GM18951 (cell line): ENCODE data around the gene EIPR1.

Experiments
- POLR2A ChIP-seq: IDR thresholded peaks from 4 replicates; pipeline ENCODE4 v1.6.1; 2011; ENCODE audit warnings: mild to moderate bottlenecking; ENCODE audit not compliant: insufficient read length, insufficient read depth; ENCODE audit errors: extremely low read depth
- in situ Hi-C: fragments of 300-500 bp; cut with MboI; formaldehyde crosslinking; loops from one replicate; pipeline ENCODE4 v1.12.0; 2022; ENCODE audit warnings: low sequenced_read_pairs, mixed read lengths, inconsistent platforms; ENCODE audit not compliant: unreplicated experiment

The EIPR1 gene

DNA sequence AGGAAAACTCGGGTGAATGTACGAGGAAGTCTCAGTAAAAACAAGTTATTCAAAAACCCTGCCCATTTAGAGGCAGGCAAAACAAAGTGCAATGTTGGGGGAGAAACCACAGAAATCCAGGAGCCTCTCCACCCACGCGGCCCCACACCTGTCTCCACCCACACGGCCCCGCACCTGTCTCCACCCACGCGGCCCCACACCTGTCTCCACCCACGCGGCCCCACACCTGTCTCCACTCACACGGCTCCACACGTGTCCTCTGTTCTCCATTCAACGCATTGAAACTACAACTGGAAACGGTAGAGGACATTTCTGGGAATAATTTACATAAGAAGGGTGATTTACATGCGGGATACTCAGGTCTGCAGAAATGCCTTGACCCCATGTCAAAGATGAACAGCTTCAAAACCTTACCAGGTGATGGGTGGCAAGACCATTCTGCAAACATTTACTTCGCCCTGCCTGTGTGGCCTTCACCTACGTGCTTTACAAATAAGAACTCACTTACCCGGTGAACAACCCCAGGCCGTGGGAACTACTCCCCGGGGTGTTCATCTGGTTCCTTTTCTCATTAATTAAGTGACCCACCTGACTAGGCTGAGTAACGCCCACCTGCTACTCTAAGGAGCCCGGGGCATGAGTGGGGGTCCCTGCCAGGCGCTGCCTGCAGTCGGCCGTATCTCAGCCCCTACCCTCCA lies 100.4 kb downstream of the EIPR1 start:
- no peak for TF ChIP-seq POLR2A
- in situ Hi-C loops: no loop called here

DNA sequence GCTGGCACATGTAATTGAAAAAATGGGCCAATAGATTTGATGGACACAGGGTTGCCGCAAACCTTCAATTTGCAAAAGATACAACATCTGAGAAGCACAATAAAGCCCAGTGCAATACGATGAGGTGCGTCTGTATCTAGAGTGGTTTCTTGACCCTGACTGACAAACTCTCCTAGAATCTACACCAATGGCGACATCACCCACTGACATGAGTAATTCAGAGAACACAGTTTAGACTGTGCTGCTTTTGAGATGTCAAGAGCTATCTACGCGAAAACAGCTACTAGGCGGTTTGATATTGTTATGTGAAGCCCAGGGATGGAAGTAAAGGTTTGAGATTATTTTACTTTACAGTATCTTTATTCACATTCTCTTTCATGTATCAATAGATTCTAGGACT lies 104.9 kb downstream of the EIPR1 start:
- no peak for TF ChIP-seq POLR2A
- in situ Hi-C loops: no loop called here

GRCh38 chr2:3270095-3270478 lies 107.5 kb downstream of the EIPR1 start:
- in situ Hi-C loops: no loop called here
- no peak for TF ChIP-seq POLR2A

GRCh38 chr2:3269425-3270094 lies 108.1 kb downstream of the EIPR1 start:
- TF ChIP-seq POLR2A: no peak
- in situ Hi-C loops: no loop called here

- in situ Hi-C loops: no loop called here
- TF ChIP-seq POLR2A: no peak
Observed at GRCh38 chr2:3268705-3269029, 109.0 kb downstream of the EIPR1 start.

- in situ Hi-C loops: no loop called here
- TF ChIP-seq POLR2A: no peak
Observed at GRCh38 chr2:3267869-3268704, 109.5 kb downstream of the EIPR1 start.

DNA sequence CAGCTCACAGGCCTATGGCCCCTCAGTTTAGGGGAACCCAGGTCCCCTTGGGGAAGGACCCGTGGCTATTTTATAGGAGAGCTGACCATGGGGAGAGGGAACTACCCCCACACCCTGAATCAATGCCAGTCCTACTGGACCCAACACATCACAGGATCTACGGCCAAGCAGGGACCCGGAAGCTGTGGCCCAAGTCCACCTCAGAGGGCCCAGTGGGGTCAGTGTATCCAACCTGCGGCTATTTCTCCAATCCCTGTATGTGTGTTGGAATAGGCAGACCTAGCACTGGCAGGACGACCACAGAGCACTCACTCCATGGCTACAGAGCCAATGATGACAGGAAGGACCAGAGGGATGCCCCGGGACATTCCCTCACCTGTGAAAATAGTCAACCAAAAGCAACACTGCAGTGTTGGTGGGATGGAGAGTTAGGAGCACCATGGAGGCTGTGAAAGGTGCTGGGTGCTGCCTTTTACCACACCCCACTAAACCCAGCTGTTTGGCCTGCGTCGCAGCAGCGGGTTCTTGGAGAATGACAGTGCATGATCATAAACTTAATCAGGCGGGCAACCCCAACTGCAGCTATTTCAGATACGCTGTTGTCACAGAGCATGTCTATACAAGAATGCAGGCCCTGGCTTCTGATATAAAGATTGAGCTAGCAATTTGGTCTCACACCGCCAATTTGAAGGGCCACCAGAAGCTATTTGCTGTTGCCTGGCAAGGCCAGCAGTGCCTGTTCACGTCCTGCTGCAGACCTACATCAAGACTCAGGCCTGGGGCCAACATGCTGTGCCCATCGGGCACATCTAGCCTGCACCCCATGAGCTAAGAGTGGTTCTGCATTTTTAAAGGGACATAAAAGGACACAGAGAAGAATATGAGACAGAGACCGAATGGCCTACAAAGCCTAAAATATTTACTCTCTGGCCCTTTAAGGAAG lies 110.4 kb downstream of the EIPR1 start:
- in situ Hi-C loops: no loop called here
- TF ChIP-seq POLR2A: no peak

GRCh38 chr2:3265981-3266924 lies 111.4 kb downstream of the EIPR1 start:
- in situ Hi-C loops: no loop called here
- TF ChIP-seq POLR2A: no peak

DNA sequence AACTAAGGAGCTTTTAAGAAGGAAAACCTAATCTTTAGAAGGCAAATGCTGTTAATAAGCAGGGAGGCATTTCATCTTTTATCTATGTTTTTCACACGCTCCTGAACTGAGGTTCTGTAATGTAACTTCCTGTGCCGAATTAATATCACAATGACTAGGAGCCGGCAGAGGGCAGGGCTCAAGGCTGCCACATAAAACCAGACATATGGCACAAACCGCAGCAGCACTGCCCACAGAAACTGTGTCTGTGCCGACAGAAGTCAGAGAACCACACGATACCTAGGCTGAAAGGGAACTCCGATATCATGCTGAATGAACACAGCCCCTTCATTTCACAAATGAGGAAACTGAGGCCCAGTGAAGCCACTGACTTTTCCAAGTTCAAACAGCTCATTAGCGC lies 112.1 kb downstream of the EIPR1 start:
- no peak for TF ChIP-seq POLR2A
- in situ Hi-C loops: no loop called here

DNA sequence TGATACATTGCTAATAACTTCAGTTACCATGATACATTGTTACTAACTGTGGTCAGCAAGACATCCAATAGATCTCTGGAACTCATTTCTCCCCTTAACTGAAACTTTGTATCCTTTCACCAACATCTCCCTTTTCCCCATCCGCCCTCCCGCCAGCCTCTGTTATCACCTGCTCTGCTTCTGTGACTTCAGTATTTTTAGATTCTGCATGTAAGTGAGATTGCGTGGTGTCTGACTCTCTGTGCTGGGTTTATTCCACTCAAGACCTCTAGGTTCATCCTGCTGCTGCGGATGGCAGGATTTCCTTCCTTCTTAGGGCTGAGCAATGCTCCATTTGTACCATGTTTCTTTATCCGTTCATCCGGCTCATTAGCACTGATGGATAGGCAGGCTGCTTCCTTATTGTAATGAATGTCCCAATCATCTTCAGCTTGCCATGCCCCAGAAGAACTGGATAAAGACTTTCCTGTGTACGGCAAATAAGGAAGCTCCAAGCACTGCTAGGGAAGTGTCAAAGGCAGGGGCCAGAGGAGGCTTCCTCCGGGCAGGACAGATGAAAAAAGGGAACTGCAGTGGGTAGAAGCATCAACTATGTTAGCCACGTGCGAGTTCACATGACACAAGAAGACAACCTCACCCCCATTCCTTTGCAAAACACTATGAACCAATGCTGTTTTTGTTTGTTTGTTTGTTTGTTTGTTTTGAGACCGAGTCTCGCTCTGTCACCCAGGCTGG lies 113.4 kb downstream of the EIPR1 start:
- in situ Hi-C loops: no loop called here
- no peak for TF ChIP-seq POLR2A

DNA sequence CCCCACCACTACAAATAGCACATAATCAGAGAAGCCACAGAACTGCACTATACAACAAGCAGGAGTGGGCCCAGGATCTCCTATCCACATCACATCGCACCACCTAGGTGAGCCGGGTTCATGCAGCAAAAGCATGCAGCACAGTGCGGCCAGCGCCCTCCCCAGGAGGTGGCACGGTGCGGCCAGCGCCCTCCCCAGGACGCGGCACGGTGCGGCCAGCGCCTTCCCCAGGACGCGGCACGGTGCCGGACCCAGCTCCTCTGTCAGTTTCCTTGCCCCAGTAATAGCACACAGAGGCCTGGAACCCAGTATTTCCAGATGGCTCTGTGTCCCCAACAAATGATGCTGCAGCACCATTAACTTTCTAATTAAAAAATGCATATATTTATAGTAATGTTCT lies 114.1 kb downstream of the EIPR1 start:
- no peak for TF ChIP-seq POLR2A
- in situ Hi-C loops: no loop called here
